Astrocyte of the cerebellum (primary cell): ENCODE measurements around the gene EP400.

ENCODE experiments used
- DNase-seq: peaks from one replicate; pipeline ENCODE4 v3.0.0-alpha.2; 2011; ENCODE audit warnings: low read depth
- H3K4me3 ChIP-seq: 2 replicates; pipeline ENCODE4 v1.5.1; 2011; ENCODE audit warnings: mild to moderate bottlenecking, low read depth, low read length, moderate library complexity
- CTCF ChIP-seq: IDR thresholded peaks from 2 replicates; pipeline ENCODE4 v1.5.1; 2012; ENCODE audit warnings: low read length, low read depth, moderate library complexity, mild to moderate bottlenecking; ENCODE audit errors: missing control alignments
- in situ Hi-C: cut with HindIII; loops from 2 replicates; pipeline ENCODE4 v1.10.0; 2017; ENCODE audit warnings: low sequenced_read_pairs

The EP400 gene

GRCh38 chr12:132121283-132121682 is 171.5 kb downstream of the EP400 start:
- DNase-seq = no peak
- TF ChIP-seq CTCF = no peak
- in situ Hi-C loops = no loop called here
- no peak overlapping the region for H3K4me3 ChIP-seq

GRCh38 chr12:132123970-132124765 is 174.4 kb downstream of the EP400 start:
- no peak for DNase-seq
- no peak for TF ChIP-seq CTCF
- in situ Hi-C loops = no loop called here
- H3K4me3 ChIP-seq = no peak overlapping the region

GRCh38 chr12:132124766-132125425 is 175.2 kb downstream of the EP400 start:
- DNase-seq = no peak
- no peak overlapping the region for H3K4me3 ChIP-seq
- in situ Hi-C loops = no loop called here
- TF ChIP-seq CTCF = no peak

GRCh38 chr12:132125736-132126135 is 176.0 kb downstream of the EP400 start:
- no peak for DNase-seq
- no peak overlapping the region for H3K4me3 ChIP-seq
- in situ Hi-C loops = no loop called here

GRCh38 chr12:132127041-132127440 is 177.3 kb downstream of the EP400 start:
- in situ Hi-C loops = no loop called here
- H3K4me3 ChIP-seq = no peak overlapping the region
- no peak for DNase-seq
- TF ChIP-seq CTCF = no peak

More at GRCh38 chr12:132125736-132126135, 176.0 kb downstream of the EP400 start:
- no peak for TF ChIP-seq CTCF

GRCh38 chr12:132129007-132129406 is 179.3 kb downstream of the EP400 start:
- in situ Hi-C loops = no loop called here
- H3K4me3 ChIP-seq = no peak overlapping the region
- DNase-seq = no peak
- no peak for TF ChIP-seq CTCF
